Activated T-cell treated with anti-CD3 and anti-CD28 coated beads, Interleukin-2, amount 50 U/mL, for 72 hours (primary cell): ENCODE results near the gene SHOC1. TPM values are rescaled to one million over a fixed set of nuclear protein-coding genes. Genes with fewer than 3 reads are reported as not detected.
"Not testable (repeated sequence)": the region's sequence is repeated elsewhere in the genome, so short reads cannot be mapped to it uniquely, and the experiment has no call there.

Source experiments
- ATAC-seq, 2 donors: fragments of 150-1000 bp; cut with Tn5 transposase; replicated peaks in 1 of 2; 2 replicates each; pipeline ENCODE4 v1.10.0; 2021; ENCODE audit warnings: moderate library complexity in 2 of 2, mild to moderate bottlenecking in 1 of 2
- DNase-seq, 2 donors: peaks; one replicate each; pipeline ENCODE4 v3.0.0; 2021 to 2022; ENCODE audit warnings: mixed read lengths in 1 of 2
- H3K27ac Mint-ChIP-seq: one replicate; pipeline ENCODE4 v1.8.0; 2022; ENCODE audit warnings: mild to moderate bottlenecking, moderate library complexity, mixed read lengths
- H3K27me3 Mint-ChIP-seq: one replicate; pipeline ENCODE4 v1.8.0; 2022; ENCODE audit warnings: low read depth, mixed read lengths
- H3K36me3 Mint-ChIP-seq, 2 donors: one replicate each; pipeline ENCODE4 v1.8.0; 2022; ENCODE audit warnings: mixed read lengths in 2 of 2, mild to moderate bottlenecking in 1 of 2; ENCODE audit not compliant: insufficient read depth in 2 of 2
- H3K4me1 Mint-ChIP-seq: one replicate; pipeline ENCODE4 v1.8.0; 2022; ENCODE audit warnings: low read depth, mixed read lengths
- H3K4me3 Mint-ChIP-seq, 2 donors: one replicate each; pipeline ENCODE4 v1.8.0; 2022; ENCODE audit warnings: mild to moderate bottlenecking in 2 of 2, mixed read lengths in 2 of 2, moderate library complexity in 2 of 2
- H3K9me3 Mint-ChIP-seq, 2 donors: one replicate each; pipeline ENCODE4 v1.8.0; 2022; ENCODE audit warnings: mixed read lengths in 2 of 2
- total RNA-seq, 2 donors: library from RNA; stranded (reverse); gene quantifications; one replicate each; pipeline ENCODE4 v1.2.3, GENCODE V29; 2022

The SHOC1 gene
- total RNA-seq, 2 donors from 2014 or later, result not detected

- no peak overlapping the region for H3K27ac Mint-ChIP-seq
- DNase-seq (no peak), ATAC-seq (no peak)
- no peaks in the 10 kb centered on the region for H3K27me3 Mint-ChIP-seq
- H3K9me3 Mint-ChIP-seq, result no peaks in the 10 kb centered on the region
- H3K4me1 Mint-ChIP-seq, result no peaks in the 10 kb centered on the region
- H3K4me3 Mint-ChIP-seq, result no peak overlapping the region
- no peaks in the 10 kb centered on the region for H3K36me3 Mint-ChIP-seq
Observed at GRCh38 chr9:111821006-111821528, 26.3 kb upstream of the SHOC1 start.

GRCh38 chr9:111819360-111819759 is 24.6 kb upstream of the SHOC1 start:
- Mint-ChIP-seq H3K9me3 (no peaks in the 10 kb centered on the region), H3K4me3 (no peak overlapping the region), H3K27ac (no peak overlapping the region), H3K27me3 (no peaks in the 10 kb centered on the region), H3K4me1 (no peaks in the 10 kb centered on the region), H3K36me3 (no peaks in the 10 kb centered on the region)
- ATAC-seq (no peak), DNase-seq (no peak)

DNA sequence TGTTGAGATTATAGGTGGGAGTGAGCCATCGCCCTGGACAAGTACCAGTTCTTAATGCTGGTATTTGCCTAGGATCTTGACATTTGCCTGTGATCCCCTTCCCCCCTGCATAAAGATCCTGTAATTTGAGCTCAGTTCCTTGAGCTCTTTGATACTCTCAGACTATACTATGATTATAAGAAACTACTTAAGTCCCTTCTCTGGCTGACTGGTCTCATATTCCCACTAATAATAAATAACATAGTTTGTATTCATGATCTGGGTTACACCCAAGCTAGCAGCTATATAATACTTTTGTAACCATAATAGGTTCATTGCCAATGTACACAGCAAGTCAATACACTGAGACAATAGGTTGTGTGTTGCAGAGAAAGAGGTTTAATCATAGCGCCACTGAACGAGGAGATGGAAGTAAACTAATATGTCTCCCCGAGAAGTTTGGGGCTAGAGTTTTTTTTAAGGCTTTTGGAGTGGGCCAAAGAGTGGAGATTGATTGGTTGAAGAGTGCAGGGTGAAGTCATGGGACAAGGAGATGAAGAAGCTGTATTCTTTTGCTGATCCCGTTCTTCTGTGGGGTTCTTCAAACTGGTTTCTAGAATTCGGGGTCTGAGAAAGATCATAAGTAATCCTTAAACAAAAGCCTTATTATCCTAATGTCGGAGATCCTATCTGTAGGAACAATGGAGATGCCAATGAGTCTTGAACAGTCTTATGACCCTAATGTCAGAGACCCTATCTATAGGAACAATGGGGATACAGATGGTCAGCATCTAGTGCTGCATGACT is 20.7 kb upstream of the SHOC1 start:
- peaks cover 7% of the 10 kb centered on the region for H3K27me3 Mint-ChIP-seq
- H3K4me3 Mint-ChIP-seq, result no peak overlapping the region
- H3K27ac Mint-ChIP-seq, result no peak overlapping the region
- H3K4me1 Mint-ChIP-seq, result no peaks in the 10 kb centered on the region
- no peaks in the 10 kb centered on the region for H3K9me3 Mint-ChIP-seq
- no peak for DNase-seq
- no peaks in the 10 kb centered on the region for H3K36me3 Mint-ChIP-seq
- ATAC-seq, result no peak

DNA sequence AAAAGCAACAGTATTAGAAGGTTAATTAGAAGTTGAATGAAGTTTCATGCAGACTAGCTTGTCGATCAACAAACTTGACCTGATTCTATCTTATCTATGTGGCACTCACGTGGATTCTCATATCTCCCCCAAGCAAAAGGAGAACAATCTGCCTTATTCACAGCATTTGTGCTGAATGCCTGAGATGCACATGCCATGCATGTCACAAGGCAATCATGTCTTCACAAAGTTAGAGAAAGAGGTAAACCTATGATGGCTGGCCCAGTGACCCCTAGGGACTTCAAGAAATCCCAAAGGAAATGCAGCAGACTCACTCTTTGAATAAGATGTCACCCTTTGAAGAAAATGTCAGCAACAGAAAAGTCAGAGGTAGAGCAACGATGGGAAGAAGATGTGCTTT is 17.6 kb upstream of the SHOC1 start:
- Mint-ChIP-seq H3K9me3 (no peaks in the 10 kb centered on the region), H3K27ac (no peak overlapping the region), H3K27me3 (peaks cover 8% of the 10 kb centered on the region), H3K36me3 (no peaks in the 10 kb centered on the region), H3K4me3 (no peak overlapping the region), H3K4me1 (no peaks in the 10 kb centered on the region)
- ATAC-seq (no peak), DNase-seq (no peak)

DNA sequence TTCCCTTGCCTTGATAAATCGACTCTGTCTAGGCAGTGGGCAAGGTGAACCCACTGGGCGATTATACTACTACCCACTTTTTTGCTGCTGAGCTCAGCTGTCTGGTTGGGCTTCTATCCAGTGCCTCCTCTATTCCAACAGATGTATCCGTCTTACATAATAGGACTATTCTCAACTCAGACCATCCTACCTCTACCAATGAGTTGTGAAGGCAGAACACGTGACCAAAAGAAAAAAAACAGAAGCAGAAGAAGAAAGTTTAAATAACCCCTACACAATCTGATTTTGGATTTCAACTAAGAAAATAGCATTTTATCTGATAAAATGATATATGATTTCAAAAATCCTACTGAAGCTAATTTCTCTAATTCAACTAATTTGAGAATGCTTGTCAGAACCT is 16.2 kb upstream of the SHOC1 start:
- Mint-ChIP-seq H3K27ac (no peak overlapping the region), H3K4me3 (no peak overlapping the region), H3K9me3 (no peaks in the 10 kb centered on the region), H3K4me1 (peaks cover 7% of the 10 kb centered on the region), H3K36me3 (no peaks in the 10 kb centered on the region), H3K27me3 (peaks cover 8% of the 10 kb centered on the region)
- ATAC-seq, result no peak
- no peak for DNase-seq

DNA sequence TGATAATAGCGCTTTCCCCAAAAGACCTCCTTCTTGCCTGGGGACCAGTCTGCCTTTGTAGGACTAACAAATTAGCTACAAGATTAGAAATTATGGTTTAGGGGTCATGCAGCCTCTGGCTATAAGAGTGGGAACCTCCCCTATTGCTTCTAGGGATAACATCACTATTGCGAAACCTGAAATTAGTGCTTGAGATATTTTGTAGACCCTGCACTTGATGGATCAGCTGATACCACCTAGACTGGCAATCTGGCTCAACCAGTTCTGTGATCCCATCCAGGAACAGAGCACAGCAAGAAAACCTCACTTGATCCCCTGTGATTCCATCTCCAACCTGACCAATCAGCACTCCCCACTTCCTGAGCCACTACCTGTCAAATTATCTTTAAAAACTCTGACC is 15.7 kb upstream of the SHOC1 start:
- not testable (repeated sequence) for DNase-seq, H3K27ac Mint-ChIP-seq, ATAC-seq, H3K36me3 Mint-ChIP-seq, H3K9me3 Mint-ChIP-seq, H3K4me3 Mint-ChIP-seq, H3K27me3 Mint-ChIP-seq
- peaks cover 12% of the 10 kb centered on the region for H3K4me1 Mint-ChIP-seq

GRCh38 chr9:111807197-111807596 is 12.5 kb upstream of the SHOC1 start:
- Mint-ChIP-seq H3K9me3 (no peaks in the 10 kb centered on the region), H3K36me3 (no peaks in the 10 kb centered on the region), H3K4me1 (peaks cover 30% of the 10 kb centered on the region), H3K4me3 (no peak overlapping the region), H3K27ac (no peak overlapping the region), H3K27me3 (peaks cover 8% of the 10 kb centered on the region)
- ATAC-seq (peak in 1 of 2 donors; percentile 57), DNase-seq (no peak)

GRCh38 chr9:111806259-111806658 is 11.5 kb upstream of the SHOC1 start:
- DNase-seq, result no peak
- peaks cover 8% of the 10 kb centered on the region for H3K27me3 Mint-ChIP-seq
- no peak overlapping the region for H3K4me3 Mint-ChIP-seq
- no peaks in the 10 kb centered on the region for H3K9me3 Mint-ChIP-seq
- H3K36me3 Mint-ChIP-seq, result no peaks in the 10 kb centered on the region
- peaks cover 30% of the 10 kb centered on the region for H3K4me1 Mint-ChIP-seq
- H3K27ac Mint-ChIP-seq, result peak overlapping the region; percentile 12
- ATAC-seq, result no peak

DNA sequence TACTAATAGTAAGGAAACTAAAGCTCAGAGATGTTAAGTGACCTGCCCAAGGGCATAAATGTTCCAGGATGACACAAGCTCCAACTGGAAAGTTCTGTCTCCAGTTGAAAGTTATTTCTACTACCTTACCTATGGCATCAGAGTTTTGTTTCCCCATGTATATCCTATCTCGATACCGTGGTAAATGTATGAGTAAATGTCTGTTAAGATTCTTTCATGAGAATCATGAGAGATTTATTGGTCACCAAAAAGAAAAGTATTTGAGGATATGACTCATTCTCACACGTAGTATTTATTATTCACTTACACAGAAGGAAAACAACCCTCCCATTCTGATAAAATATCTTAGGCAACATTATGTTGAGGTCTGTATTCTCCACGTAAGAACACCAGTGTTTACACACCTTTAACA is 11.1 kb upstream of the SHOC1 start:
- H3K4me1 Mint-ChIP-seq, result peaks cover 30% of the 10 kb centered on the region
- H3K27ac Mint-ChIP-seq, result peak overlapping the region; percentile 12
- H3K27me3 Mint-ChIP-seq, result peaks cover 4% of the 10 kb centered on the region
- H3K36me3 Mint-ChIP-seq, result no peaks in the 10 kb centered on the region
- ATAC-seq (peak; percentile 64 to 65), DNase-seq (no peak)
- peak overlapping the region in 1 of 2 donors; percentile 36 for H3K4me3 Mint-ChIP-seq
- H3K9me3 Mint-ChIP-seq, result no peaks in the 10 kb centered on the region

- ATAC-seq, result no peak
- DNase-seq, result no peak
- Mint-ChIP-seq H3K4me1 (peaks cover 30% of the 10 kb centered on the region), H3K27me3 (no peaks in the 10 kb centered on the region), H3K27ac (no peak overlapping the region), H3K9me3 (no peaks in the 10 kb centered on the region), H3K4me3 (peak overlapping the region in 1 of 2 donors; percentile 36), H3K36me3 (no peaks in the 10 kb centered on the region)
Observed at GRCh38 chr9:111805262-111805661, 10.5 kb upstream of the SHOC1 start.

DNA sequence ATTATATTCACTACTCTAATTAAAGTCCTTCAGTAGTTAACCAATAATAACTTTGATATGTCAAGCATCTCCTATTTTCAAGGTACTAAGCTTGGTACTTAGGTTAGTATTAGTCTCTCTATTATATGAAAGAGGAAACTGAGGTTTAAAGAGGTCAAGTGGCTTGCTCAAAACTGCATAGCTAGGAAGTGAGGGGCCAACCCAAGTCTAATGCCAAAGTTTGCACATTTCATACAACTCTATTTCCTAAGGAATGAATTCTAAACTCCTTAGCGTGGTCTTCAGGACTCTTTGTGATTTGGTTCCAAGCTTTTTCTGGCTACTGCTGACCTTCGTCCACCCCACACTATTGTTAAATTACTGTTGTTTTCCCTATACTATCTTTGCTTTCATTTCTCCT is 9.9 kb upstream of the SHOC1 start:
- H3K27me3 Mint-ChIP-seq, result no peaks in the 10 kb centered on the region
- DNase-seq (no peak), ATAC-seq (no peak)
- peaks cover 30% of the 10 kb centered on the region for H3K4me1 Mint-ChIP-seq
- peak overlapping the region; percentile 72 for H3K27ac Mint-ChIP-seq
- peak overlapping the region; percentile 15 to 75 for H3K4me3 Mint-ChIP-seq
- no peaks in the 10 kb centered on the region for H3K9me3 Mint-ChIP-seq
- no peaks in the 10 kb centered on the region for H3K36me3 Mint-ChIP-seq

GRCh38 chr9:111803924-111804323 is 9.2 kb upstream of the SHOC1 start:
- ATAC-seq (peak; percentile 86 to 91), DNase-seq (peak; percentile 10 to 15)
- no peaks in the 10 kb centered on the region for H3K9me3 Mint-ChIP-seq
- H3K4me1 Mint-ChIP-seq, result peaks cover 30% of the 10 kb centered on the region
- peak overlapping the region; percentile 15 to 75 for H3K4me3 Mint-ChIP-seq
- peak overlapping the region; percentile 72 for H3K27ac Mint-ChIP-seq
- no peaks in the 10 kb centered on the region for H3K36me3 Mint-ChIP-seq
- H3K27me3 Mint-ChIP-seq, result no peaks in the 10 kb centered on the region

DNA sequence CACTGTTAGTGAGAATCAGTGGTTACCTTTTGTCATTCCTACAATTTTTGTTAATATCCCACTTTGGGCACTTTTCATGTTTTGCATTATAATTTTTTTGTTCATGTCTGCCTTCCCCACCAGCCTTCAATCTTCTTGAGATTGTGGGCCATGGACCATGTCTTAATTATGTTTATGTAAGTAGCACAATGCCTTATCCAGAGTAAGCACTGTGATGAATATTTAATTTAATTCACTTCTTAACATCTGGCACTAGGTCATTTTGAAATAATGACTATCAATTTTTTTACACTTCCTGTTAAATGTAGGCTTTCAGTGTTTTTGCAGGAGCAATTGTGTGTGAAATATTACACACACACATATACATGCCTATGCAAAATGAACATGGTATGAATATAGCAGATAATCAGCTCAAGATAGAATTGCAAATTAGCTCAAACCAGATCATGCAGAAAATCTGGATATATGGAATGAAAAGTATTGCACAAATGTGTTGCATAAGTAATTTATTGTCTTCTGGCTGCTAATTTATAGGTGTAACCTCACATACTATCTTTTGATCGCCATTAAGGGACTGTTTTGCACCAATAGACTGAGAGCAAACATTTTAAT is 5.3 kb upstream of the SHOC1 start:
- DNase-seq, result no peak
- no peaks in the 10 kb centered on the region for H3K27me3 Mint-ChIP-seq
- no peaks in the 10 kb centered on the region for H3K36me3 Mint-ChIP-seq

More for the DNA sequence above, 5.3 kb upstream of the SHOC1 start:
- Mint-ChIP-seq H3K4me3 (no peak overlapping the region), H3K9me3 (no peaks in the 10 kb centered on the region), H3K4me1 (peaks cover 14% of the 10 kb centered on the region), H3K27ac (no peak overlapping the region)
- no peak for ATAC-seq
